ENCODE data around the gene PARD3B.
"Not testable (repeated sequence)": the region's sequence is repeated elsewhere in the genome, so short reads cannot be mapped to it uniquely, and the experiment has no call there.

Gene PARD3B

DNA sequence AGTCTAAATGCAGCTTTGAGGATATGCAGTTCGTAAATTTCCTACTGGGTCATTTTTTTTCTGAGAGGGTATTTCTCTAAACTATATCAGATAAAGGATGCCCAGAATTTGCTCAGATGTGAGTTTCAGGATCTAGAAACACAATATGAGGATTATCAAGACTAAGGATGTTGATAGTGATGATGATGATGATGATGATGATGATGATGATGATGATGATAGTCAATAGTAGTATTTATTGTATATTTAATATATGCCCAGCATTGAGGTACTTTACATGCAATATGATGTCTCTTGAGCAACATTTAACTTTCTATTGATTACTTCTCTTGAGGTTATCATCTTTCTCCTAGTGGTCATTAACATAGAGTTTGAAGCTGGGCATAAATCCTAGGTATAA lies 914.9 kb downstream of the PARD3B start:
- DNase-seq: no peak

GRCh38 chr2:205461169-205461568 lies 915.9 kb downstream of the PARD3B start:
- DNase-seq: no peak

DNA sequence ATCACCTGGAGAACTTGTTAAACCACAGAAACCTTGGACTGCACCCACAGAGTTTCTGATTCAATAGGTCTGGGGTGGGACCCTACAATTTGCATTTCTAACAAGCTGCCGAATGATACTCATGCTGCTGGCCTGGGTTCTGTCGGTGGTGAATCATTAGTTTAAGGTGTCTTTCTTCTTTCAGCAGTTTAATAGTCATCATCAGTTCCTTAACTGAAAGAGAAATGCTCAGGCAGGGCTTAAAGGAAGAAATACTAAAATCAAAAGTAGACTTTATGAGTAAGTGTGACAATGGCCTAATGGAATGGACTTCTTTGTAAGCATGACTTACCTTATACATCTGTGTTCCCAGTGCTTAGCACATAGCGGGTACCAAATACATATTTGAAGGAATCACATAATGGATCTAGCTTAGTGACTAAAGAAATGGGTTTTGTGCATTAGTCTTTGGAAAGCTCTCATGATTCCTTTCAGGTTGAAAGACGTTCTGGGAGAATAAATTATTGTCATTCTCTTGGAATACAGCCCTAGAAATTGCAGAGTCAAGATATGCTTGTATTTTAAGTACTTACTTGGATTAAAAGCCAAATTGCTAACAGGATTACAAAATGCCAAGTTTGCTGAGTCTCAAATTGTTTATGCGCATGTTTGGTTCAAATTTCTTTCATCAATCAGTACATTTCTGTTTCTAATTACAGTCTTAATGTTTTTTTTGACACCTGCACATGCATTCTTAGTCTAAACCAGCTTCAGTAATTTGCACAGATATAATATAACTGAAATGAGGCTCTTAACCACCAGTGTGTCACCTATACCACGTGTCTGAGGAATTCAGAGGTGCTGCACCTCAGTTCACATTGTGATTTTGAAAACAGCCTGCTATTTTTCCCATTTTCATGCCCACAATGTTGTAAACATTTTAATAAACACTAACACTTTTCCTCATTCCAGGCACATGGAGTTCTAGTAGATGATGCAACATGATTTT lies 916.7 kb downstream of the PARD3B start:
- no peak for DNase-seq

DNA sequence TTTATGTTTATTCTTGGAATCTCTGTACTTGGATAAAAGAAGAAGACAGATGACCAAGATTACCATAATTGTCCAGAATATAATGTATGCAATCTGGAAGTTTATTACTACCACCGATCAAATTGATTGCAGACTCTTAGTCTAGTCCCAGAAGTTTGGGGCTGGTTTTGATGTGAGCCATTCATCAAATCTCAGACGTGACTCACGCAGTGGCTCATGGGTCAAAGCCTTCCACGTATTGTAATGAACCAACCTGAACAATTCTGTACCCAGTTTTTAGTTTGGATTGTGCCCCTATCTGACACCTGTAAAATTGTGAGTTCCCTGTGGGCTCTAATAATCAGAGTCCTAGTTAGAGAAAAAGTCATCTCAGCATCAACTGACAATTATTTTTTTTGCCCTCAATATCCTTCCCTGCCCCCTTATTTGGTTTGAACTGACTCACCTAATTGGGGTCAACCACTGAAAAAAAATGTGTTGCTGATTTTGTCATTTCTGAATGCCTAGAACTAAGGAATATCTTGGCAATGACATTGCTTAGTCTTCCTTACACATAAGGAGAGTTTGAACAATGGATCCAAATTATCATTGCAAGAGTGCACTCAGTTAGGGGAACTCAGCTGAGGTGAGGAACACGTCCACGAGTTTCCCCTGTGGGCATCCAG lies 917.5 kb downstream of the PARD3B start:
- DNase-seq: no peak

DNA sequence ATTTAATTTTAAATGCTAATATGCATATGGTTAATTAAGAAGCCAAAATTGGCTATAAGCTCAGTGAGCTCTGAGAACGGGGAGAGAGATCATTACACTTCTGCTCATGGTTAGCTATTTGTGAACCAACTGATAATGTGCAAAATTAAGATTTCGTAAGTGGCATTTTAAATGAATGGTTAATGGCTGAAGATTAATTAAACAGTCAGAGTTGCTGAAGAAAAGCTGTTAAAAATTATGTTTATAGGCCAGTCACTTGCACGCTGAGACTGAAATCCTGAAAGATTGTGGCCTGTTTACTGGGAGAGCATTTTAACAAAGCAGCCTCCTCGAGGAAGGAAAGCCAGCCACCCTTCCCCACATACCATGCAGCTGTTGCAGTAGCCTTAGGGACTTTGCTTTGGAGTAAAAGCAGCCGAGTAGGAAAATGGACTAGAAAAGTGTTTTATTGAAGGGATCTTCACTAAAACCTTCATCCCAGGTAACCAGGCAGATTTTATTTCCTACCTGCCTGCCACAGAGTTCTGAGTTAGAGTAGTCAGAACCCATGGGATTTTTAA lies 918.3 kb downstream of the PARD3B start:
- no peak for DNase-seq

- no peak for DNase-seq
Observed at GRCh38 chr2:205464681-205465080, 919.4 kb downstream of the PARD3B start.

DNA sequence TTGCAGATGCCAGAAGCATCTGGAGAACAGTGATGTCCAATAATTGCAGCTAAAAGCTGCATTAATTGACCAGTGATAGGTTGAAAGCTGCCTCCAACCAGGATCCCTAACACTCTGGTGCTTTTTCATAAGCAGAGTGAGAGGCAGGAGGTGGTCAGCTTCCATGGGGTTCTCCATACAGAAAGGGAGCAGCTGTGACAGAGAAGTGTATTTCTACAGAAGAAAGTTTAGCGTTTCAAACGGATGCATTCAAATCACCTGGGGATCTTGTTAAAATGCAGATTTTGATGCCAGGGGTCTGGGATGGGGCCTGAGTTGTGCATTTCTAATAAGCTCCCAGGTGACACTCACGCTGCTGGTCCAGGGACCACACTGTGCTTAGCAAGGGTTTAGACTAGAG lies 920.5 kb downstream of the PARD3B start:
- no peak for DNase-seq

DNA sequence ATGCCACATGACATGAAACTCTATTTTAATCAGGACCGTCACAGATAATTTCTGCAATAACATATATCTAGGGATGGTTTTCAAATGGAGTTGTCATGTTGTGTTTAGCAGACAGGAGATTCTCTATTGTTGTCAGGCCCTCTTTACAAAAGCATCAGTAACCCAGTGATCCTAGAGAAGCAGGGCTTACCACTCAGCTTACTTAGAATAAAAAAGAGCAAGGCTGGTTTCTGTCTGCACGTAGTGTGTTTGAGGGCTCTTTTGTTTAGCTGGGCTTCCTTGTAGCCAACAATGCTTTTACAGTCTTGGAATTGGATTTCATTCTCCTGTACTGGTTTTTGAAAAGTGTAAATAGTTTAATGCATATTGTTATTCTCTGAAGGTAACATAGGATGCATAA lies 926.5 kb downstream of the PARD3B start:
- DNase-seq: no peak

GRCh38 chr2:205473791-205474190 lies 928.5 kb downstream of the PARD3B start:
- peak; percentile 54 for DNase-seq

- peak; percentile 78 for DNase-seq
Observed at GRCh38 chr2:205474741-205475415, 929.6 kb downstream of the PARD3B start.

DNA sequence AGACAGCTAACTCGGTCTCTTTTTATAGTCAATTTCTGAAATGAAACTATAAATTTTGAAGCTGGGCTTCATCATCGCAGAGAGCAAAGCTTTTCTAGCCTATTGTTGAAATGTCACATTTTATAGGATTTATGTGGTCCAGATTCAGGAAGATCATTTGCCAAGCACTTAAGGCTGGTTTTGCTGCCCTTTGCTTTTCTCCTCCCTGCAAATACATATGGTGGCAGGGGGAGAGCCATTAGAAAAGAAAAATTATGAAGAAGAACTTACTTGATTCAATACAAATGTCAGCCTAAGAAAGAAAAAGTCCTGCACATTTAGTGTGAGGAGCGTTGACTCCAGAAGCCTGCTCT lies 930.1 kb downstream of the PARD3B start:
- peak; percentile 98 for DNase-seq

DNA sequence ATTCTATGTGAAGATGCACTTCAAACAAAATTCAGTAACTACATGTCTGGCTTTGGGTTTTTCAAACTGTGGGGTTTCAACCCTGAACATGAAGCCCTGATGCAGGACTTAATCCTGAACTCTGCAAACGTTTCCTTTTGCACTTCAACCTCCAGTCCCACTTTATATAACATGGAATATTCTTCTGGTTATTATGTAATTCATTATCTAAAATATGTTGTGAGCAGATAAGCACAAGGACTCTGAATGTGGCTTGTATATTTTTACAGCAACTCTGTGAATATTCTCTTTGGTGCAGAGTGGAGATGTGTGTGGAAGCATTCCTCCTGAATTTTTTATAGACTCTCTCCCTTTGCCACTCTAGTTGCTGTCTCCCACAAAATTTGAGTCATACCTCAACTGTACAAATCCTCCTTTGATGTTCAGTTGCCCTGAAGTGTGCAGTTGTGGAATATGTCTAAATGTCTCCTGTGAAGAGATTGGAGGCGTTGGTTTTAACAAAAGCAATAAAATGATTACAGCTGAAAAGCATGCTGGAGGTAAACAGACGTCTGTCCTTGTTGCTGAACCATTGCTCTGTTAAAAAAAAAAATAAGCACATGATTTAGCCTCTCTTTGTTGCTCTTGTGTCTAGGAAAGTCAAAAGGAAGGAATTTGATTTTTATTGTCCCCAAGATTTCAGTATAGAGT lies 931.9 kb downstream of the PARD3B start:
- DNase-seq: no peak

DNA sequence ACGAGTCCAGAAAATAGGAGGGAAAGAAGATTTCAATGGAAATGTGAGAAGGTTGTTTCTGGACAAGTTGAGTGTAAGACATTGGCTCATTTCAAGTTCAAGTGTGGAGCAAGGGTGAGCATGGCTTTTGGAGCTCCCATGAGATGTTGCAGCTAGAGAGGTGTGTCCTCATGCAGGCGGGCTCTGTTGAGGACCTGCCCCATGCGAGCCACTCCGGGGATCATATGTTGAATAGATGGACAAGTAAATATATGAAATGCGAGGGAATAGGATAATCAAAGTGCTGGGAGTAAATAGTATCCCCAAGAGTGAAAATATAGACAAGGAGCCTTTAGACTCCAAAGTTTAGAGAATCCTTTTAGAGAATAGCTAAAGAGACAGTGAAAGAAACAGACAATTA lies 936.6 kb downstream of the PARD3B start:
- DNase-seq: no peak

DNA sequence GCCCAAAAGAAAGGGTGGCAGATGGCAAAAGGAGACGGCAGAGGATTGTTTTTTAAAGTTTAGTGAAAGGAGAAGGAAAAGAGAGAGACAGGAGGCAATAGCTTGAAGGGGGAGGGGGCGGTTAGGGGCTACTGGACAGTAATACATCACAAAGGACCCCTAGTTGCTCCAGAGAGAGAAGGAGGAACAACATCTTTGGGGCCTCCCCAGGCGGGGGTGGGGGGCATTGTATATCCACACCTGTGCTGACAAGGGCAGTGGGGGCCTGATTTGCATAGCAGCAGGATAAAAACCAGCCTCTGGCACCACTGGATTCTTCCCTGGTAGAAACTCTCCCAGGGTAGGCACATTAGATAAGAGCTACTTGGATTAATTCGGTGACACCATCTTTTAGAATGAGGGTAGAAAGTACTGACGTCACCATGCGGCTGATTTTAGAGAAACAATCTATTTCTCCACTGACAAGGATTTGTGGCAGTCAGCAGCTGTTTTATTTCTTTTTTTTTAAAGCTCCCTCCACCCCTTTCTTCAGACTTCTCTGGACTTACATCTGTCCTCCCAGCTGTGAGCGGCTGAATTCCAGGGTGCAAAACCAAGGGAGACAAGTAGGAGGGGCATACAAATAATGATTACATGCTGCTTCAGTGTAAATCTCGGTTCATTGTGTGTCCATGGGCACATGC lies 937.3 kb downstream of the PARD3B start:
- DNase-seq: no peak

GRCh38 chr2:205483095-205483494 lies 937.8 kb downstream of the PARD3B start:
- DNase-seq: no peak

DNA sequence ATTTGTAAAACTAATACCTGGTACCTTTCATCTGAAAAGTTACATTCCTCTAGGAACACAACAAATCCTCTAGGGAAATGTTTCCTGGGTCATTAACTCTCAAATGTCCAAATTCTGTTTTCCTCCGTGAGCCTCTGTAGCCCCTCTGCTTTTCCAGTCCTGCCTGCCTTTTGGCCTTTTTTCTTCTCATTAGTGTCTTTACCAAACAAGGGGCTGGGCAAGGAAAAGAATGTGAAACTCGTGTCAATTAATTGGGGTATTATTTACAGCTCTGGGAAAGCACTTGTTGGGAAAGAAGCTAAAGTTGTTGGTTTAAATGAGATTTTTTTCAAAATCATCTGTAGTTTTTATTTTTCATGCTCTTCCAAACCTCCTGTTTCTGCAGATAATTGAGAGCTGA lies 938.9 kb downstream of the PARD3B start:
- DNase-seq: no peak

DNA sequence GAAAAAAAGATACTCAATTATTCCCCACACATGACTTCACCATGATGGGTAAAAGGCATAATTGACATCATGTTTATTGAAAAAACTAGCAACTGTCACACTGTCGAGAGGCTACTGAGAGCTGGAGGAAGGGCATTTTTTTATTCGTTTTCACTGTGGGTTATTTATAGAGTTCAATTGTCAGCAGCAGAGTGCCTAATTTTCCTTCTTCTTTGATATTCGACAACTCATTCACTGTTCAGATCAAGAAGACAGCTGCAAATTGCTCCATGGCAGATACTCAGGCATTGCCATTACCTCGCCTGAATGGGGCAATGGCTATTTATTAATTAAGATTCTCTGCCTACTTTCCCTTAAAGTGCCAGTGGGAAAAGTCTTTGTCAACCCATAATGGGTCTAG lies 939.5 kb downstream of the PARD3B start:
- peak; percentile 89 for DNase-seq

DNA sequence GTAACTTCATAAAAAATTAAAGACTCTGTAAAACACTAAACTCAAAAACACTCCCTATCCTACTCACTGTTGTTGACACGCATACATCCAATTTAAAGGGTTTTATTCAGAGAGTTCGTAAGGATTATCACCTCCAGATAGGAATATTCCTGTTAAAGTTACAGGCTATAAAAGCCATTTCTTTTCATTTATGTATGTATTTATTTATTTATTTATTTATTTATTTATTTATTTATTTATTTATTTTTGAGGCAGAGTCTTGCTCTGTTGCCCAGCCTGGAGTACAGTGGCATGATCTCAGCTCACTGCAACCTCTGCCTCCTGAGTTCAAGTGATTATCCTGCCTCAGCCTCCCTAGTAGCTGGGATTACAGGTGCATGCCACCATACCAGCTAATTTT lies 948.3 kb downstream of the PARD3B start:
- DNase-seq: not testable (repeated sequence)

DNA sequence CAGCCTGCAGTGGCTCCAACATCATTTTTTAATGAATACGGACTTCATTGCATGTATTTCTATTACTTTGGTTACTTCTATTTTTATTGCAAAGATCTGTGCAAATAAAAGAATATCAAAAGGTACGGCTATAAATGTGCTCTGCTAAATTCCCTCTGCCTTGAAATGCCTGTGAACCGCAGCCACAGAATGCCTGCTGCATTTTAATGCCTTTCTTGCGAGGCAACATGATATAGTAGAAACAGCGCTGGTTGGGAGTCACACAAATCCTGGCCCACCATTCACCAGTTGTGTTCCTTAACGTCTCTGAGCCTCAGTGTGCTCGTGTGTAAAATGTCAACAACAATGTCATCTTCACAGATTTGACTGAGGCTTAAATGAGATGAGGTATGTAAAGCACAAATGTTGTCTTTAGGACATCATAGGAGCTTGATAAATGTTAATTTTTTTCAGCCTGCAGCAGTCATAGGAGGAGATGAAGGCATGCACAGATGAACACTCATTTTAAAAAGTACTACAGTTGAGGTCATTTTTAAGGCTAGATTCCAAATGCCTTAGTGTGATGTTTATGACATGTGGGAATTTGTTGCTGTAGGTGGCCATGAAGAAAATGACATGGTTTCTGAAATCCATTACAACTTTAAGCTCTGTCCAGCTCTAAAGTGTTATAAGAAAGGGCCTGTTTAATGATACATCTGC lies 949.4 kb downstream of the PARD3B start:
- no peak for DNase-seq

GRCh38 chr2:205495819-205496218 lies 950.5 kb downstream of the PARD3B start:
- no peak for DNase-seq

- DNase-seq: no peak
Observed at GRCh38 chr2:205496370-205496769, 951.1 kb downstream of the PARD3B start.

DNA sequence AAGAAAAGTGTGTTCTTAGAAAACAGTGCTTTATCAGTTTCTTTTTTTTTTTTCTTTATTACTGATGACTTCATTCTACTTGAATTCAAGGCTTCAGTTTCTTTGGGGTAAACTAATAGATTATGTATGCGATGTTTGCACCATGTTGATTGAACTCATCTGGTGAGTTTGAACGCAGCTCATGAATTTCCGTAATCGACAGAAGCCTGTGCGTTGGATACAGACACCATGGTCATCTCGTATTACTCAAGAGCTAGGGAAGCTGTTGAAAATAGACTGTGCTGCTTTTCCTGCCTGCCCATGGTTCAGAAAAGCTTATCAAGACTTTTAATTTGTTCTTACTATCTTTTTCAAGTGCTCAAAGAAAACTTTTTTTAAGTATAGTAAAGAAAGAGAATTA lies 951.5 kb downstream of the PARD3B start:
- no peak for DNase-seq
